Measurements from ENCODE around the gene PLAGL2. TPM values are rescaled to one million over a fixed set of nuclear protein-coding genes. Genes with fewer than 3 reads are reported as not detected.

The PLAGL2 gene
- total RNA-seq, 1 experiment from 2014 or later = 30.5 TPM

DNA sequence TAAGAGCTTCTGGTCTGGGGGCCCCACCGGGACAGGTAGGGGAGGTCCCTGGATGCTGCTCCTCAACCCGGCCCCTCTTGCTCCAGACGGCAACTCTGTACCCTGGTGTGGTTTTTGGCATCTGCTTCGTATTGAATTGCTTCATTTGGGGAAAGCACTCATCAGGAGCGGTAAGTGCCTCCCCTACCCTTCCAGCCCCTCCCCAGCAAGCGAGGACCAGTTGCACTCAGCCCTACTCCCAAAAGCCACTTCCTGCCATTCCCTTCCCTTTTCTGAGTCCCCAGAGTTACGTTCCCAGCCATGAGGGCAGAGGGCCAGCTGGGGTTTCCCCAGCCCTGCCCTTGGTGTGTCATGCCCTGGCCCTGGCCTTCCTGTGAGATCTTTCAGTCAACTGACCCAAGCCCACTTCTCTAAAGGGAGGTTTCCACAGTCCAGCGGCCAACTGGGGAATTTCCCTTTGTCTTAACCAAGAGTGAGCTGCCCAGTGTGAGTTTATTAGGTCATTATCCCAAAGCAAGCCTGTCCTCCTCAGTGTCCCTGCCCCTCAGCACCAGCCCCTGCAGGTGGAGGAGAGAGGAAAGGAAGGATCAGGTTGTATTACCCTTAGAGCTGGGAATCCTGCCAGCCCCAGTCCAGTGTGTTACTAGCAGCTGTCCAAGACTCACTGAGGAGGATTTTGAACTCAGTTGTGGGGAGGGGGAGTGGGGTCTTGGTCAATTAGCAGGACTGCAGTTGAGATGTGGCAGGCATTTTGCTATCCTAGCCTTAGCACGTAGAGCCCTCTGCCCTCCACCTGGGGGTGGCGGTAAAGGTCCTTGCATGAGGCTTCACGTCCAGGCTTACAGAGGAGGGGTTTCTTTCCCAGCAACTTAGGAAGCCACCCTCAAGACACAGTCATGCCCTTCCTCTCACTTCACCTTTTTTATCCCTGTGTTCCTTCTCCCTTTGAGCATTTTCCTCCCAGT is 52.2 kb downstream of the PLAGL2 start:
- no TSS peak for BruUV-seq (replicated peaks)

GRCh38 chr20:32153771-32154170 is 53.8 kb downstream of the PLAGL2 start:
- no peak overlapping the region for H3K27ac Mint-ChIP-seq (ENCODE audit: unreplicated experiment)
- no peaks in the 10 kb centered on the region for H3K9me3 Mint-ChIP-seq (ENCODE audit: low read depth, unreplicated experiment)
- CTCF ChIA-PET = no interaction called here
- H3K4me1 Mint-ChIP-seq (ENCODE audit: low read depth, unreplicated experiment) = peaks cover 26% of the 10 kb centered on the region
- DNase-seq = no peak
- TF ChIP-seq, protein P1, sequence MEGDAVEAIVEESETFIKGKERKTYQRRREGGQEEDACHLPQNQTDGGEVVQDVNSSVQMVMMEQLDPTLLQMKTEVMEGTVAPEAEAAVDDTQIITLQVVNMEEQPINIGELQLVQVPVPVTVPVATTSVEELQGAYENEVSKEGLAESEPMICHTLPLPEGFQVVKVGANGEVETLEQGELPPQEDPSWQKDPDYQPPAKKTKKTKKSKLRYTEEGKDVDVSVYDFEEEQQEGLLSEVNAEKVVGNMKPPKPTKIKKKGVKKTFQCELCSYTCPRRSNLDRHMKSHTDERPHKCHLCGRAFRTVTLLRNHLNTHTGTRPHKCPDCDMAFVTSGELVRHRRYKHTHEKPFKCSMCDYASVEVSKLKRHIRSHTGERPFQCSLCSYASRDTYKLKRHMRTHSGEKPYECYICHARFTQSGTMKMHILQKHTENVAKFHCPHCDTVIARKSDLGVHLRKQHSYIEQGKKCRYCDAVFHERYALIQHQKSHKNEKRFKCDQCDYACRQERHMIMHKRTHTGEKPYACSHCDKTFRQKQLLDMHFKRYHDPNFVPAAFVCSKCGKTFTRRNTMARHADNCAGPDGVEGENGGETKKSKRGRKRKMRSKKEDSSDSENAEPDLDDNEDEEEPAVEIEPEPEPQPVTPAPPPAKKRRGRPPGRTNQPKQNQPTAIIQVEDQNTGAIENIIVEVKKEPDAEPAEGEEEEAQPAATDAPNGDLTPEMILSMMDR (IDR thresholded peaks at IDR 0.05; ENCODE audit: unreplicated experiment) = no peak
- H3K27me3 Mint-ChIP-seq (ENCODE audit: unreplicated experiment) = no peaks in the 10 kb centered on the region
- no peak overlapping the region for H3K4me3 Mint-ChIP-seq (ENCODE audit: low read depth, unreplicated experiment)
- peaks cover 64% of the 10 kb centered on the region for H3K36me3 Mint-ChIP-seq (ENCODE audit: insufficient read depth, unreplicated experiment)
- BruUV-seq (replicated peaks) = no TSS peak
- intact Hi-C loops (cut with micrococcal nuclease; ENCODE audit: unreplicated experiment) = no loop called here

More for the DNA sequence above, 52.2 kb downstream of the PLAGL2 start:
- CTCF ChIA-PET = interaction anchor here (0.5 to 1.7 kb wide), 4 partner anchors 12 to 256 kb away, joined by 3 to 6 read pairs (median 4); no protein-coding TSS in a partner anchor
- Mint-ChIP-seq H3K27me3 (ENCODE audit: unreplicated experiment) (no peaks in the 10 kb centered on the region), H3K36me3 (ENCODE audit: insufficient read depth, unreplicated experiment) (peaks cover 63% of the 10 kb centered on the region), H3K4me1 (ENCODE audit: low read depth, unreplicated experiment) (peaks cover 26% of the 10 kb centered on the region), H3K4me3 (ENCODE audit: low read depth, unreplicated experiment) (no peak overlapping the region), H3K9me3 (ENCODE audit: low read depth, unreplicated experiment) (no peaks in the 10 kb centered on the region), H3K27ac (ENCODE audit: unreplicated experiment) (peak overlapping the region; percentile 10)
- intact Hi-C loops (cut with micrococcal nuclease; ENCODE audit: unreplicated experiment) = no loop called here
- peak; percentile 85 for DNase-seq
- TF ChIP-seq, protein P1 (IDR thresholded peaks at IDR 0.05; ENCODE audit: unreplicated experiment) = peak; percentile 42

DNA sequence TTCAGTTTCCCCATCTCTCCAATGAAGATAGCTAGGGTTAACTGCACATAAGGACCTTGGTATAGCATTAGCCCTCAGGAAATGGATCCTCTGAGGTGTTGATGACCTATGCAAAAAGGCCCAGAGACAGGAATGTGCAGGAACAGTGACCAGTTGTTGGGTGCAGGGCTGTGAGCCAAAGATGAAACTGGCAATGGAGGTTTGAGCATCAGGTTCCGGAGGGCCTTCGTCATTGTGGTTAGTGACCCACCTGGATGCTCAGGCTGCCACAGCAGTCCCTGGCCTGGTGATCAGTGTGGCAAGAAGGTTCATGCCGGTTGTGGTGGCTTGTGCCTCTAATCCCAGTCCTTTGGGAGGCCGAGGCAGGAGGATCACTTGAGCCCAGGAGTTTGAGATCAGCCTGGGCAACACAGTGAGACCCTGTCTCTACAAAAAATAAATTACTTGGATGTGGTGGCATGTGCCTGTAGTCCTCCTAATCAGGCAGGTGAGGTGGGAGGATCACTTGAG is 54.3 kb downstream of the PLAGL2 start:
- CTCF ChIA-PET = no interaction called here
- TF ChIP-seq, protein P1 (IDR thresholded peaks at IDR 0.05; ENCODE audit: unreplicated experiment) = no peak
- Mint-ChIP-seq H3K4me3 (ENCODE audit: low read depth, unreplicated experiment) (no peak overlapping the region), H3K9me3 (ENCODE audit: low read depth, unreplicated experiment) (no peaks in the 10 kb centered on the region), H3K36me3 (ENCODE audit: insufficient read depth, unreplicated experiment) (peaks cover 59% of the 10 kb centered on the region), H3K27me3 (ENCODE audit: unreplicated experiment) (no peaks in the 10 kb centered on the region), H3K4me1 (ENCODE audit: low read depth, unreplicated experiment) (peaks cover 26% of the 10 kb centered on the region), H3K27ac (ENCODE audit: unreplicated experiment) (no peak overlapping the region)
- no TSS peak for BruUV-seq (replicated peaks)
- intact Hi-C loops (cut with micrococcal nuclease; ENCODE audit: unreplicated experiment) = no loop called here
- DNase-seq = no peak

DNA sequence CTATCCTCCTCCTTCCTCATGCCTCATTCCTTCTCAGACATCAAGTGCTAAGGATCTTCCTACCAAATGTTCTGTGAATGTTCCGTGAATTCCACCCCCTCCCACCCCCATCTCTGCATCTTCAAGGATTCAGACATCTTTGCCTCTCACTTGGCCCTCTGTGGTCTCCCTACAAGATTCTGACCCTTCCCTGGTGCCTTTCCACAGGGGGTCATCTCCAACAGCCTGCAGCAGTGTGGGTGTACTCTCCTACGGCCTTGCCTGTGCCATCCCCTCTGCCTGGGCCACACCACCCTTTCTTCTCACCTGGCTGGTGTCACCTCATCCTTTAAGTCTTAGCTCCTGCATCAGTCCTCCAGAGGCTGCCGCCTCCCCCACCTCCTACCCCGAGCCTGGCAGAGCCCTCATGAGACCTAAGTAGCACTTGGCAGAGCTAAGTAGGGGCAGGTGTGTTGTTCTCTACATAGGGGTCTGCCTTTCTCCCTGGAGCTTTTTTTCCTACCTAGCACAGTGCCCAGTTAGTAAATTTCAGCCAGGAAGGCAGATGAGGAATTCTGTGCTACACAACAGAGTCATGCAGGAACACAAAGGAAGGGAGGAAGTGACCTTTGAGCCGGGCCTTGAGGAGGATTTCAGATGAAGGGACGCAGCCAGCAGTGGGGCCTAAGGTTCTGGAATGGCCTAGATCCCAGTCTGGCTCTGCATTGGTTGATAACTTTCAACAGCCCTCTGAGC is 55.0 kb downstream of the PLAGL2 start:
- H3K4me1 Mint-ChIP-seq (ENCODE audit: low read depth, unreplicated experiment) = peaks cover 26% of the 10 kb centered on the region
- no peak for DNase-seq
- intact Hi-C loops (cut with micrococcal nuclease; ENCODE audit: unreplicated experiment) = no loop called here
- no peak overlapping the region for H3K27ac Mint-ChIP-seq (ENCODE audit: unreplicated experiment)
- no peak overlapping the region for H3K4me3 Mint-ChIP-seq (ENCODE audit: low read depth, unreplicated experiment)
- CTCF ChIA-PET = no interaction called here
- H3K27me3 Mint-ChIP-seq (ENCODE audit: unreplicated experiment) = no peaks in the 10 kb centered on the region
- no peaks in the 10 kb centered on the region for H3K9me3 Mint-ChIP-seq (ENCODE audit: low read depth, unreplicated experiment)
- BruUV-seq (replicated peaks) = no TSS peak
- H3K36me3 Mint-ChIP-seq (ENCODE audit: insufficient read depth, unreplicated experiment) = peaks cover 59% of the 10 kb centered on the region
- TF ChIP-seq, protein P1 (IDR thresholded peaks at IDR 0.05; ENCODE audit: unreplicated experiment) = no peak
